Renal cortex interstitium (tissue), 11 donors: Measurements from ENCODE around the gene C9orf152. TPM values are rescaled to one million over a fixed set of nuclear protein-coding genes. Genes with fewer than 3 reads are reported as not detected.
A peak's percentile ranks its signal among the peaks of the same experiment; 100 is the strongest.

Source experiments
- DNase-seq, 11 donors: peaks; one replicate each; pipeline ENCODE4 v3.0.0-alpha.2; 2013; ENCODE audit warnings: low read depth in 9 of 11, low spot score in 4 of 11; ENCODE audit errors: extremely low read depth in 1 of 11
- polyA plus RNA-seq, 3 donors: library from polyadenylated mRNA; unstranded; fragments of 120-200 nt; gene quantifications; one replicate each; pipeline ENCODE4 v1.2.1, GENCODE V29; 2013; ENCODE audit not compliant: insufficient read length in 3 of 3

C9orf152 gene
- polyA plus RNA-seq, 3 donors: 0.30 to 0.69 (median 0.57) TPM

- no peak for DNase-seq
Observed at GRCh38 chr9:110188101-110188500, 19.9 kb downstream of the C9orf152 start.

GRCh38 chr9:110187126-110187525 is 20.8 kb downstream of the C9orf152 start:
- no peak for DNase-seq

GRCh38 chr9:110186254-110186653 is 21.7 kb downstream of the C9orf152 start:
- DNase-seq: no peak

- no peak for DNase-seq
Observed at GRCh38 chr9:110185806-110186205, 22.2 kb downstream of the C9orf152 start.

- peak in 10 of 11 donors; percentile 44 to 77 (median 62) for DNase-seq
Observed at GRCh38 chr9:110183208-110184145, 24.5 kb downstream of the C9orf152 start.

- DNase-seq: no peak
Observed at GRCh38 chr9:110180511-110181434, 27.2 kb downstream of the C9orf152 start.

- no peak for DNase-seq
Observed at GRCh38 chr9:110179734-110180133, 28.2 kb downstream of the C9orf152 start.

- no peak for DNase-seq
Observed at GRCh38 chr9:110178281-110178680, 29.7 kb downstream of the C9orf152 start.

GRCh38 chr9:110175275-110175968 is 32.5 kb downstream of the C9orf152 start:
- DNase-seq: no peak

GRCh38 chr9:110173322-110173642 is 34.7 kb downstream of the C9orf152 start:
- no peak for DNase-seq

GRCh38 chr9:110170357-110171257 is 37.4 kb downstream of the C9orf152 start:
- no peak for DNase-seq

- no peak for DNase-seq
Observed at GRCh38 chr9:110168486-110168885, 39.5 kb downstream of the C9orf152 start.

- DNase-seq: no peak
Observed at GRCh38 chr9:110161940-110162339, 46.0 kb downstream of the C9orf152 start.

- DNase-seq: no peak
Observed at GRCh38 chr9:110160685-110161084, 47.3 kb downstream of the C9orf152 start.

- no peak for DNase-seq
Observed at GRCh38 chr9:110160123-110160522, 47.8 kb downstream of the C9orf152 start.

- no peak for DNase-seq
Observed at GRCh38 chr9:110157823-110158664, 49.9 kb downstream of the C9orf152 start.

- DNase-seq: no peak
Observed at GRCh38 chr9:110156902-110157301, 51.1 kb downstream of the C9orf152 start.
